HEK293 (cell line): Measurements from ENCODE around the gene CFAP20.

Experiments
- CTCF ChIA-PET: fragments of 350-600 bp; formaldehyde crosslinking; extraction: SDS; loops from one replicate; lab custom pipeline; 2021; ENCODE audit warnings: antibody characterized with exemption; lab: Yijun Ruan, JAX
- POLR2A ChIA-PET: fragments of 300-600 bp; formaldehyde crosslinking; extraction: SDS; loops from one replicate; lab custom pipeline; 2020; ENCODE audit warnings: antibody characterized with exemption, inconsistent platforms; lab: Yijun Ruan, JAX
- H3K27ac ChIP-seq: fragments of 200-500 bp; sonication (Bioruptor generic); 2 replicates; pipeline ENCODE4 v1.5.1; 2014; ENCODE audit warnings: low read depth, low read length, control low read depth, inconsistent platforms; ENCODE audit errors: extremely low read depth
- H3K36me3 ChIP-seq, 2 experiments: fragments of 200-500 bp in 1 of 2; sonication (Bioruptor generic) in 1 of 2; 1 replicate in 1 of 2; 2 replicates in 1 of 2; pipeline ENCODE4 v1.5.1; 2014 to 2017; ENCODE audit warnings: inconsistent platforms in 2 of 2, low read length in 2 of 2; ENCODE audit not compliant: control insufficient read depth in 2 of 2, insufficient read depth in 1 of 2
- H3K4me1 ChIP-seq: fragments of 200-500 bp; sonication (Bioruptor generic); 2 replicates; pipeline ENCODE4 v1.5.1; 2014; ENCODE audit warnings: mild to moderate bottlenecking, low read length, inconsistent platforms; ENCODE audit not compliant: control insufficient read depth, insufficient read depth
- H3K4me3 ChIP-seq: 2 replicates; pipeline ENCODE4 v1.5.1; 2011; ENCODE audit warnings: low read depth, mild to moderate bottlenecking, control low read depth, low read length, moderate library complexity
- H3K9me3 ChIP-seq: fragments of 200-500 bp; sonication (Bioruptor generic); 2 replicates; pipeline ENCODE4 v1.5.1; 2014; ENCODE audit warnings: low read depth, low read length, inconsistent platforms; ENCODE audit not compliant: control insufficient read depth, insufficient read depth
- EGR2 ChIP-seq: fragments of 450-650 bp; formaldehyde crosslinking; IDR thresholded peaks from 2 replicates; pipeline ENCODE4 v1.5.1; 2016; ENCODE audit warnings: low read depth, missing biosample characterization, missing genetic modification characterization
- MYNN ChIP-seq: fragments of 450-650 bp; formaldehyde crosslinking; IDR thresholded peaks from 2 replicates; pipeline ENCODE4 v1.5.1; 2016; ENCODE audit warnings: missing biosample characterization, missing genetic modification characterization, borderline replicate concordance
- SETDB1 ChIP-seq: IDR thresholded peaks from one replicate; pipeline ENCODE4 v1.6.1; 2017; ENCODE audit warnings: mild to moderate bottlenecking, low read length, moderate library complexity, mixed read lengths; ENCODE audit not compliant: insufficient read length
- TCF7L2 ChIP-seq: IDR thresholded peaks from 2 replicates; pipeline ENCODE4 v1.6.1; 2011; ENCODE audit warnings: low read depth, mild to moderate bottlenecking, inconsistent platforms, low read length, moderate library complexity, borderline replicate concordance
- ZBTB17 ChIP-seq: fragments of 450-650 bp; formaldehyde crosslinking; IDR thresholded peaks from 2 replicates; pipeline ENCODE4 v1.5.1; 2016; ENCODE audit warnings: missing biosample characterization, missing genetic modification characterization
- ZEB2 ChIP-seq: fragments of 450-650 bp; formaldehyde crosslinking; IDR thresholded peaks from 2 replicates; pipeline ENCODE4 v1.5.1; 2016; ENCODE audit warnings: missing biosample characterization, missing genetic modification characterization
- ZNF184 ChIP-seq: fragments of 450-650 bp; IDR thresholded peaks from 2 replicates; pipeline ENCODE4 v1.5.1; 2018; ENCODE audit warnings: missing biosample characterization, mild to moderate bottlenecking, missing genetic modification characterization
- ZNF23 ChIP-seq: fragments of 450-650 bp; formaldehyde crosslinking; IDR thresholded peaks from 2 replicates; pipeline ENCODE4 v1.5.1; 2016; ENCODE audit warnings: missing biosample characterization, missing genetic modification characterization, borderline replicate concordance
- ZNF266 ChIP-seq: fragments of 450-650 bp; formaldehyde crosslinking; IDR thresholded peaks from 2 replicates; pipeline ENCODE4 v1.5.1; 2016; ENCODE audit warnings: missing biosample characterization, missing genetic modification characterization, low read depth
- ZNF311 ChIP-seq: fragments of 450-650 bp; formaldehyde crosslinking; IDR thresholded peaks from 2 replicates; pipeline ENCODE4 v1.5.1; 2017; ENCODE audit warnings: missing biosample characterization, missing genetic modification characterization, borderline replicate concordance
- ZNF335 ChIP-seq: fragments of 450-650 bp; formaldehyde crosslinking; conservative IDR thresholded peaks from 2 replicates; pipeline ENCODE4 v1.5.1; 2016; ENCODE audit warnings: missing biosample characterization, missing genetic modification characterization
- ZNF596 ChIP-seq: fragments of 450-650 bp; IDR thresholded peaks from 2 replicates; pipeline ENCODE4 v1.5.0; 2018; ENCODE audit warnings: missing biosample characterization, mild to moderate bottlenecking, missing genetic modification characterization, moderate library complexity
- ZNF660 ChIP-seq: fragments of 450-650 bp; IDR thresholded peaks from 2 replicates; pipeline ENCODE4 v1.5.1; 2018; ENCODE audit warnings: missing biosample characterization, mild to moderate bottlenecking, missing genetic modification characterization
- TF ChIP-seq, protein P1 (sequence below): fragments of 450-650 bp; formaldehyde crosslinking; IDR thresholded peaks from 2 replicates; pipeline ENCODE4 v1.5.1; 2017; ENCODE audit warnings: missing biosample characterization, missing genetic modification characterization
- TF ChIP-seq, protein P2 (sequence below): fragments of 450-650 bp; formaldehyde crosslinking; IDR thresholded peaks from 2 replicates; pipeline ENCODE4; 2016; ENCODE audit warnings: missing biosample characterization, missing genetic modification characterization
- TF ChIP-seq, protein P3 (sequence below): fragments of 450-650 bp; formaldehyde crosslinking; IDR thresholded peaks from 2 replicates; pipeline ENCODE4 v1.5.1; 2016; ENCODE audit warnings: missing biosample characterization, missing genetic modification characterization, low read depth

Gene CFAP20

DNA sequence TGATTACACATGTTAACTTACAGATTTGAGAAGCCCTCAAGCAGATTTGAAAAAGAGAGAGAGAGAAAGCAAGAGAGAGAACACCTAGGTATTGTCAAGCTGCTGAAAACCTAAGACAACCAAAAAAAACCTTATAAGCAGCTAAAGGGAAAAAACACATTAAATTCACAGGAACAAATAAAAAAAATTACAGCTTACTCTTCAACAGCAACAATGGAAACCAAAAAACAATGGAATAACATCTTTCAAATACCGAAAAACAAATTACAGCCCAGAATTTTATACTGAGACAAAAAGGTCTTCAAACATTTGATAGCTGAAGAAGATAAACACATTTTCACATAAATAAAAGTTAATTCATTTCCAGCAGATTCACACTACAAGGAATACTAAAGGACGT, 8.4 kb upstream of the CFAP20 start:
- POLR2A ChIA-PET: interaction anchor here (1.6 kb wide), 1 partner anchor 8 kb away, joined by 4 read pairs; the partner anchor contains the start of gene CFAP20
- H3K27ac ChIP-seq: no peak overlapping the region
- TF ChIP-seq ZNF266 (tag by site-specific recombination) (no peak), SETDB1 (peak; percentile 39)
- TF ChIP-seq, all 188 proteins: peak for 1
- H3K9me3 ChIP-seq: no peaks in the 10 kb centered on the region
- H3K4me1 ChIP-seq: no peaks in the 10 kb centered on the region
- no peaks in the 10 kb centered on the region for H3K36me3 ChIP-seq
- H3K4me3 ChIP-seq: no peak overlapping the region
- CTCF ChIA-PET: interaction anchor here (1.3 kb wide), 1 partner anchor 16 kb away, joined by 5 read pairs; no protein-coding TSS in a partner anchor

DNA sequence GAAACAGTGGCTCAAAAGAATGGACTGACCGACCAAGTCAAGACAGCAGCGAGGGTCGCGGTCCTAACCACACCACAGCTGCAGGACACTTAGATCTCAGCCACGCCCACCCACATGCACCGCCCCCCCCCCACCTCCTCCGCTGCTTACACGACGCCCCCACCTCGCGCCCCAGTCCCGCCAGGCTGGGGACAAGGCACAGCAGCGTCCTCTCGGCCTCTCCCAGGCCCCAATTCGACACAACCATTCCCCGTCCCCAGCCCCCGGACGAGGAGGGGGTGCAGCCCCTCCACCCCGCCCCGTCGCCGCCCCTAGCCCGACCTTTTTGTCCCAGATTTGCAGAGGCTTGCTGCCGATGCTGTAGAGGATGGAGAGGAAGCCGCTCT, 477 bp downstream of the CFAP20 start:
- no peaks in the 10 kb centered on the region for H3K36me3 ChIP-seq
- no peaks in the 10 kb centered on the region for H3K9me3 ChIP-seq
- H3K4me1 ChIP-seq: peaks cover 18% of the 10 kb centered on the region
- ChIA-PET POLR2A (interaction anchor here (0.5 to 2.3 kb wide), 24 partner anchors 9 to 571 kb away, joined by 3 to 51 read pairs (median 6); partner anchors contain the start of genes KATNB1, MMP15, NDRG4 and USB1), CTCF (interaction anchor here (0.7 to 1.1 kb wide), 5 partner anchors 18 to 393 kb away, joined by 3 read pairs; partner anchors contain the start of gene KATNB1)
- no peak for TF ChIP-seq ZNF335 (tag by site-specific recombination)
- TF ChIP-seq, protein P1, sequence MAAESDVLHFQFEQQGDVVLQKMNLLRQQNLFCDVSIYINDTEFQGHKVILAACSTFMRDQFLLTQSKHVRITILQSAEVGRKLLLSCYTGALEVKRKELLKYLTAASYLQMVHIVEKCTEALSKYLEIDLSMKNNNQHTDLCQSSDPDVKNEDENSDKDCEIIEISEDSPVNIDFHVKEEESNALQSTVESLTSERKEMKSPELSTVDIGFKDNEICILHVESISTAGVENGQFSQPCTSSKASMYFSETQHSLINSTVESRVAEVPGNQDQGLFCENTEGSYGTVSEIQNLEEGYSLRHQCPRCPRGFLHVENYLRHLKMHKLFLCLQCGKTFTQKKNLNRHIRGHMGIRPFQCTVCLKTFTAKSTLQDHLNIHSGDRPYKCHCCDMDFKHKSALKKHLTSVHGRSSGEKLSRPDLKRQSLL (tag by site-specific recombination): no peak
- TF ChIP-seq, protein P2, sequence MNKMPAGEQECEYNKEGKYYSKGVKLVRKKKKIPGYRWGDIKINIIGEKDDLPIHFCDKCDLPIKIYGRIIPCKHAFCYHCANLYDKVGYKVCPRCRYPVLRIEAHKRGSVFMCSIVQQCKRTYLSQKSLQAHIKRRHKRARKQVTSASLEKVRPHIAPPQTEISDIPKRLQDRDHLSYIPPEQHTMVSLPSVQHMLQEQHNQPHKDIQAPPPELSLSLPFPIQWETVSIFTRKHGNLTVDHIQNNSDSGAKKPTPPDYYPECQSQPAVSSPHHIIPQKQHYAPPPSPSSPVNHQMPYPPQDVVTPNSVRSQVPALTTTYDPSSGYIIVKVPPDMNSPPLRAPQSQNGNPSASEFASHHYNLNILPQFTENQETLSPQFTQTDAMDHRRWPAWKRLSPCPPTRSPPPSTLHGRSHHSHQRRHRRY (tag by site-specific recombination): no peak
- no peak for TF ChIP-seq ZNF660 (tag by site-specific recombination)
- no peak for TF ChIP-seq ZNF23 (tag by site-specific recombination)
- TF ChIP-seq ZNF311 (tag by site-specific recombination): no peak
- TF ChIP-seq ZNF596 (tag by site-specific recombination): no peak
- TF ChIP-seq, protein P3, sequence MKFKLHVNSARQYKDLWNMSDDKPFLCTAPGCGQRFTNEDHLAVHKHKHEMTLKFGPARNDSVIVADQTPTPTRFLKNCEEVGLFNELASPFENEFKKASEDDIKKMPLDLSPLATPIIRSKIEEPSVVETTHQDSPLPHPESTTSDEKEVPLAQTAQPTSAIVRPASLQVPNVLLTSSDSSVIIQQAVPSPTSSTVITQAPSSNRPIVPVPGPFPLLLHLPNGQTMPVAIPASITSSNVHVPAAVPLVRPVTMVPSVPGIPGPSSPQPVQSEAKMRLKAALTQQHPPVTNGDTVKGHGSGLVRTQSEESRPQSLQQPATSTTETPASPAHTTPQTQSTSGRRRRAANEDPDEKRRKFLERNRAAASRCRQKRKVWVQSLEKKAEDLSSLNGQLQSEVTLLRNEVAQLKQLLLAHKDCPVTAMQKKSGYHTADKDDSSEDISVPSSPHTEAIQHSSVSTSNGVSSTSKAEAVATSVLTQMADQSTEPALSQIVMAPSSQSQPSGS: no peak
- TF ChIP-seq TCF7L2: no peak
- no peak for TF ChIP-seq MYNN (tag by site-specific recombination)
- no peak for TF ChIP-seq ZNF184 (tag by site-specific recombination)
- TF ChIP-seq EGR2 (tag by site-specific recombination): no peak
- TF ChIP-seq ZEB2: no peak
- peak overlapping the region; percentile 83 for H3K27ac ChIP-seq
- H3K4me3 ChIP-seq: peak overlapping the region; percentile 83

DNA sequence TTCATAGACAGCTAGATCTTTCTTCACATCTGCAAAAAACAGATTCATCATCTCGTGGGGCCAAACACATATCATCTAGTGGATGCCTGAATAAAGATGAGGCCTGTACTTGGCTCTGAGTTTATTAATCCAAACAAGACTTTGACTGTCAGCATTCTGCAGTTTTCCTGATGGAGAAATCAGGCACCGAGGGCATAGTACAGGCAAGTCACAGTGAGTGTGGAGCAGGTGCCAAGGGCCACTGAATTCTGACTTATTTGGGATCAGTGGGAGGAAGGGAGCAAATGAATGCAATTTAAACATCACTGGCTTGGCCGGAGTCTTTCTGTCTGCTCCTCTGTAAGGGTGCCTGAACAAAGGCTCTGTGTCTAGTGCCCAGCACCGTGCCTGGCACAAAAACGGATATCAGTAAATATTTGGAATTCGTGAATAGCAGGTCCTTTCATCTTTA, 975 bp downstream of the CFAP20 start:
- ChIA-PET POLR2A (interaction anchor here (0.6 to 2.3 kb wide), 6 partner anchors 75 to 515 kb away, joined by 3 to 8 read pairs (median 4); partner anchors contain the start of genes KATNB1 and USB1), CTCF (interaction anchor here (0.6 to 2.6 kb wide), 9 partner anchors 8 to 563 kb away, joined by 3 to 13 read pairs (median 3); no protein-coding TSS in a partner anchor)
- Histone ChIP-seq H3K4me3 (peak overlapping the region; percentile 83), H3K27ac (no peak overlapping the region; the same call in 1 of the 2 replicates), H3K9me3 (no peaks in the 10 kb centered on the region), H3K4me1 (peaks cover 18% of the 10 kb centered on the region), H3K36me3 (no peaks in the 10 kb centered on the region)
- TF ChIP-seq SETDB1: no peak
- peak; percentile 53 for TF ChIP-seq ZBTB17 (tag by site-specific recombination)
